Activated naive CD4-positive, alpha-beta T cell treated with anti-CD3 and anti-CD28 coated beads, Interleukin-2, amount 10 ng/mL, durations not matched to agents 7 days and 5 days (primary cell): ENCODE results near the gene CTNND2.

ENCODE experiments used
- CTCF ChIA-PET: fragments of 350-600 bp; sonication (Branson Sonifier 250); formaldehyde crosslinking; loops from one replicate; lab custom pipeline; 2021; ENCODE audit warnings: antibody characterized with exemption; lab: Charles Lee
- DNase-seq: peaks from one replicate; pipeline ENCODE4 v3.0.0-alpha.2; 2020
- H3K27ac Mint-ChIP-seq: one replicate; pipeline ENCODE4 v1.8.0; 2021; ENCODE audit warnings: mild to moderate bottlenecking, moderate library complexity, mixed read lengths
- H3K27me3 Mint-ChIP-seq: one replicate; pipeline ENCODE4 v1.8.0; 2021; ENCODE audit warnings: mild to moderate bottlenecking, mixed read lengths
- H3K36me3 Mint-ChIP-seq: one replicate; pipeline ENCODE4 v1.8.0; 2021; ENCODE audit warnings: mixed read lengths
- H3K4me1 Mint-ChIP-seq: one replicate; pipeline ENCODE4 v1.8.0; 2021; ENCODE audit warnings: mixed read lengths
- H3K4me3 Mint-ChIP-seq: one replicate; pipeline ENCODE4 v1.8.0; 2021; ENCODE audit warnings: mild to moderate bottlenecking, moderate library complexity, mixed read lengths
- H3K9me3 Mint-ChIP-seq: one replicate; pipeline ENCODE4 v1.8.0; 2021; ENCODE audit warnings: mixed read lengths

CTNND2 gene

DNA sequence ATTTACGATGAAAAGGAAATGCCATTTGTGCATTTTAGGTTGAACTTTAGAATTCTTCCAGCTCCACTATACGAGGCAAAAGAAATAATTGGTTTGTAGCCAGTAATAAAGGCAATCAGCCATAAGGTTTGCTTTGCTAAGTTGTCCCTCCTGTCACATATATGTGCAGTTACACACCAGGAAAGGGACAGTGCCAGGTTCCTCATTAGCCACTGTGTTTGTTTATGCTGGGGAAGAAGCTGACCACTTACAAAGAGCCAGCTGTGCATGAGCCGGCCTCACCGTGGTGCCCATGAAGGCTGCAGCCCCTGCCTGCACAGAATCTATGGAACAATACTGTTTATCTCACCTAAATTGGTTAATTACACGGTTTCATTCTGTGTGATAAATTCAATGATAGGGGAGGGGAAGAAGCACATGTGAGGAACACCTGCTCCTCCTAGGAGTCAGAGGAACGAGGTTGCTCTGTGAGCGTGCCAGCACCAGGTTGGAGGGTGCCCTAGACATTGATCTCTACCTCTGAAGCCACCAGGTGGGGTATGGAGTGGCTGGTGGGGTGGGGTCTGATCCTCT, 969.4 kb downstream of the CTNND2 start:
- Mint-ChIP-seq H3K4me1 (no peaks in the 10 kb centered on the region), H3K27ac (no peak overlapping the region)

DNA sequence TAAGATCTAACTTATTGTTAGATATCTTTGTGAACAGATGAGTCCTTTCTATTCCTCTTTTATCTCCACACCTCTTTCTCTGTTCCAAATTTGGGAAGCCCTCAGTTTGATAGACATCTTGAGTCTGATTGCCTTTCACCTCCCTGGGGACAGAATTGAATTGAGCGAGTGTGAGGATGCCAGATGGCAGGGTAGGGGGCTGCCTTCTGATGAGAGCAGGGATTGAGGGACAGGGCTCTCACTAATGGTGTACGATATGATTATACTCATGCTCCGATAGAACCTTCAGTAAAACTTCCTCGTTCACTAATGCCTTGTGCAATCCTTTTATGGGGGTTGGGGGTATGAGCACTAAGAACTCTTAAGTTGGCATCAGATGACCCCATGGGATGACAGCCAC, 971.1 kb downstream of the CTNND2 start:
- no peak for DNase-seq
- H3K36me3 Mint-ChIP-seq = no peaks in the 10 kb centered on the region
- H3K27me3 Mint-ChIP-seq = no peaks in the 10 kb centered on the region
- H3K4me3 Mint-ChIP-seq = no peak overlapping the region
- CTCF ChIA-PET = no interaction called here
- no peaks in the 10 kb centered on the region for H3K4me1 Mint-ChIP-seq
- no peak overlapping the region for H3K27ac Mint-ChIP-seq
- peaks cover 1% of the 10 kb centered on the region for H3K9me3 Mint-ChIP-seq

More for the DNA sequence above, 969.4 kb downstream of the CTNND2 start:
- CTCF ChIA-PET = no interaction called here
- no peak overlapping the region for H3K4me3 Mint-ChIP-seq
- H3K36me3 Mint-ChIP-seq = no peaks in the 10 kb centered on the region
- DNase-seq = no peak
- no peaks in the 10 kb centered on the region for H3K9me3 Mint-ChIP-seq
- H3K27me3 Mint-ChIP-seq = no peaks in the 10 kb centered on the region

DNA sequence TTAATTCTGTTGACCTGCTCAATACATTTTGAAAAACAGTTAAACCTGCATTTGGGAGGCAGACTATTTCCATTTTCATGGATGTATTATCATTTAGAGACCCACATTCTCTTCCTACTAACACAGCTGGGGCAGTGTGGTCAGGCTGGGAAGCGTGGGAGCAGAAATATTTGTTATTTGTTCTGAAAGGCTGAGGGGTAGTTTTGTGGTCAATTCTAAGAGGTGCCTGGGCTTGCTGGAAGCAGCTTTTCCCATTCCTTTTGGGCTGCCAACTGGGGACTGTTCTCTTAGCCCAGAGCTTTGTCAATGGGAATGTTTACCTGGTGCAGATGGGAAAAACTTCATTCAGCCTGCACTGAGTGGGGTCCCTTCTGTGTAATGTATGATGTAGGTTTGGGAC, 971.8 kb downstream of the CTNND2 start:
- Mint-ChIP-seq H3K27me3 (no peaks in the 10 kb centered on the region), H3K4me1 (no peaks in the 10 kb centered on the region)
- CTCF ChIA-PET = no interaction called here

DNA sequence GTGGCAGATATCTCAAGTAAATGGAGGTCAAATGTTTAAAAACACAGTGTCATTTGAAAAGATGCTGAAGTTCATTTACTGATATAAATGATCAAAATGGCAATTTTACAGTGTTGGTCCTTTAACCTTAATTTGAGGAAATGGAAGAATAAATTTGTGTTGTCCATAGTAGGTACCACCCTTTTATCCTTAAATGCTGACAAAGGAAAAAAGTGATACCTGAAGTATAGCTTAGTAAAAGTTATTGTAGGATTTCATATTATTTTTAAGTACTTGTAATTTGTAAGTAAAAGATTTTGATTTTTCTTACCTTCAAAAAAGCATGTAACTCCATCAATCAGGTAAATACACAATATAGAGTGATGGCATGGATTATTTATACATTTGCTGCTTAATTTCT, 976.6 kb downstream of the CTNND2 start:
- no peak overlapping the region for H3K27ac Mint-ChIP-seq
- no peaks in the 10 kb centered on the region for H3K4me1 Mint-ChIP-seq
- CTCF ChIA-PET = no interaction called here
- H3K27me3 Mint-ChIP-seq = peaks cover under 1% of the 10 kb centered on the region
- no peaks in the 10 kb centered on the region for H3K36me3 Mint-ChIP-seq
- no peak for DNase-seq
- H3K4me3 Mint-ChIP-seq = no peak overlapping the region
- H3K9me3 Mint-ChIP-seq = peaks cover 3% of the 10 kb centered on the region

More for the DNA sequence above, 971.8 kb downstream of the CTNND2 start:
- DNase-seq = no peak
- H3K36me3 Mint-ChIP-seq = no peaks in the 10 kb centered on the region
- H3K9me3 Mint-ChIP-seq = peaks cover 1% of the 10 kb centered on the region
- no peak overlapping the region for H3K27ac Mint-ChIP-seq
- H3K4me3 Mint-ChIP-seq = no peak overlapping the region

DNA sequence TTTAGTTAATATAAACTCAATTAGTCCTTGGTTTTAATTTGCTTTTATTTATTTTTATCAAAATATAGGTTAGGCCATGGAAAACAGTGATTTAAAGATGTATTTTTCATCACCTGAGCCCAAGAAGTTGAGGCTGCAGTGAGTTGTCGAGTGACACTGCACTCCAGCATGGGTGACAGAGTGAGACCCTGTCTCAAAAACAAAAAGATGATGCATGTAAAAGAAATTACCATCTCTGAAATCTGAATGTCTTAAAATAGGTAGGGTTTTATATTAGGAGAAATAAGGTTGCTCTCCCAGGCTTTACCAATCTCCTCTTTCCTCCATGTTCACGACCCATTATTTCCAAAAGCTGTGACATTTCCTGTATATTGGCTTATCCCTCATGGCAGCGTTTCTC, 980.9 kb downstream of the CTNND2 start:
- no peak overlapping the region for H3K27ac Mint-ChIP-seq
- H3K4me1 Mint-ChIP-seq = no peaks in the 10 kb centered on the region
- H3K36me3 Mint-ChIP-seq = no peaks in the 10 kb centered on the region
- CTCF ChIA-PET = interaction anchor here (0.6 kb wide), 1 partner anchor 1260 kb away, joined by 3 read pairs; no protein-coding TSS in a partner anchor
- H3K9me3 Mint-ChIP-seq = peaks cover 2% of the 10 kb centered on the region
- peaks cover 4% of the 10 kb centered on the region for H3K27me3 Mint-ChIP-seq
- no peak for DNase-seq
- H3K4me3 Mint-ChIP-seq = no peak overlapping the region
